LNCAP (cell line): ENCODE results near the gene MFSD11.

Experiments
- CTCF ChIP-seq: fragments of 450-650 bp; IDR thresholded peaks from 2 replicates; pipeline ENCODE4 v1.5.1; 2017; ENCODE audit warnings: mild to moderate bottlenecking

MFSD11 gene

GRCh38 chr17:76772842-76773525 is 35.1 kb downstream of the MFSD11 start:
- TF ChIP-seq CTCF: no peak

DNA sequence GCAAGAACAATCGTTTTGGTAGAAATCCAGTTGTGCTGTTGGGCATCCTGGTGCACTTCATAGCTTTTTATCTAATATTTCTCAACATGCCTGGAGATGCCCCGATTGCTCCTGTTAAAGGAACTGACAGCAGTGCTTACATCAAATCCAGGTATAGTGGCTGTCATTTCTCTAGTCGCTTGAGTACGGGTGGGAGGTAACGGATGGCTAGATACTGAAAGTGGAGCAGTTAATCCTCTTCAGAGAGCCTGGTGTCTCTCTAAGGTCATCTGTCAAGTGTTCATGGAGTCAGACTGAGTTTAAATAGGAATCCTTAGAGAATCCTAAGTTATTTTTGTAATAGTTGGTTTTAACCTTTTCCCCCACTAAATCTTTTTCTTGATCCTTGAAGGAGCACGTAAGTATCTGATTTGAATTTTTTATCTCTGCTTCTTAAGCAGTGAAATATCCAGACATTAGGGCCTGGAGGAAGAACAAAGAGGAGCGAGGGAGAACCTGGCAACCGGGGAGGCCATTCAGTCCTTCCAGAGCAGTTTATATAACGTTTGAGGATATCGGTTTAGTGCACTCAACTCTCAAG is 37.2 kb downstream of the MFSD11 start:
- TF ChIP-seq CTCF: no peak

DNA sequence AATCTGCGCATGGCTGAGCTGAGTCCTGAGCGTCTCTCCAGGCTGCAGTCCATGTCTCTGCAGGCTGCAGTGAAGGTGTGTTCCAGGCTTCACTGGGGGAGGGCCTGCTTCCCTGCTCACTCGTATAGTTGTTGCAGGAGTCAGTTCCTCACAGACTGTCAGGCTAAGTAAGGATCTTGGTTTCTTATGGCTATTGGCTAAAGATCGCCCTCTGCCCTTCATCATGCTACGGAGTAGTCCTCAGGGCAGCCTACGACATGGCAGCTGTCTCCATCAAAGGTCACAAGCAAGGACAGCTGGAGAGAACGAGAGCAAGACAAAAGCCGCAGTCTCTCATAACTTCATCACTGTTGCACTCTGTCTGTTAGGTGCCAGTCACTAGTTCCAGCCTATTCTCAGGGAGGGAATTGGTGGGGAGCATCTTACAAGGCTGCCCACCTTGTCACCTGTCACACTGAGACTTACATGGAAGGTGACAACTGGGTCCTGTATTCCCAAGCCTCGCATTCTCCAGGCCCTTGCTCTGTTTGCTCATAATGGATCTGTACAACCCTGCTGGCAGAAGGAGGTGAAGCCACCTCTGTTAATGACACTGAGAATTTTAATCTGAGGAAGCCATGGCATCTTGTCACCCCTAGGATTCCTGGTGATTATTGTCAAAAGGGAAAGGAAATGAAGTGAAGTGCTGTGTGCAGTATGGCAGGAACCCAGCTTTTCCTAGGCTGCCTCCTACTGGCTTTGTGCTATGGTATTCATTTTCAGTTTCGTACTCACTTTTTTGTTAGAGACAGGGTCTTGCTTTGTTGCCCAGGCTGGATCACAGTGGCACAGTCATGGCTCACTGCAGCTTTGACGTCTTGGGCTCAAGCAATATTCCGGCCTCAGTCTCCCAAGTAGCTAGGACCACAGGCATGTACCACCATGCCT is 43.4 kb downstream of the MFSD11 start:
- no peak for TF ChIP-seq CTCF

DNA sequence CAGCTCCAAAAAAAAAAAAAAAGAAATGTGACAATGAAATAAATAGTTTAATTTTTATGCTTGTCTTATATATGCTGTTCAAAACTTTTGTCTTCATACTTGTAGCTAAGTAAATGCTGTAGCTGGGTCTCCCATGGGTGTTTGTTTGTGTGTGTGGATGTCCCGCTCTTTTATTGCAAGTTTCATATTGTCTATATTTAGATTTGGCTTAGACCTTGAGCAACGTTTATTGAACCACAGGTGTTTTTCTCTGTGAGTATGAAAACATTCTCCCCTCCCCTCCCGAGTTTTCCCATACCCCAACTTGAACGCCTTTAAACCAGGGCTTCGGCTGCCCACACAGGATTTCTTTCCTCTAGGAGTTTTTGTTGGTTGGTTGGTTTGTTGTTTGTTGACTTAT is 45.2 kb downstream of the MFSD11 start:
- TF ChIP-seq CTCF: no peak

DNA sequence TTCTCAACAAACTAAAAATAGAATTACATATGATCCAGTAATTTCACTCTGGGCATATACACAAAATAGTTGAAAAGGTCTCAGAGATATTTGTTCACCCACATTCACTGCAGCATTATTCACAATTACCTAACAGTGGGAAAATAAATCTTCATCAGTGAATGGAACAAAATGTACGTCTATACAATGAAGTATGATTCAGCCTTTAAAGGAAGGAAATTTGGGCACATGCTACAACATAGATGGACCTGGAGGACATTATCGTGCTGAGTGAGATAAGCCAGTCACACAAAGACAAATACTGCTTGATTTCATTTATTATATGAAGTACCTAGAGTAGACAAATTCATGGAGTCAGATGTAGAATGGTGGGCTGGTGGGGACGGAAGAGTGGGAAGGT is 47.0 kb downstream of the MFSD11 start:
- no peak for TF ChIP-seq CTCF

DNA sequence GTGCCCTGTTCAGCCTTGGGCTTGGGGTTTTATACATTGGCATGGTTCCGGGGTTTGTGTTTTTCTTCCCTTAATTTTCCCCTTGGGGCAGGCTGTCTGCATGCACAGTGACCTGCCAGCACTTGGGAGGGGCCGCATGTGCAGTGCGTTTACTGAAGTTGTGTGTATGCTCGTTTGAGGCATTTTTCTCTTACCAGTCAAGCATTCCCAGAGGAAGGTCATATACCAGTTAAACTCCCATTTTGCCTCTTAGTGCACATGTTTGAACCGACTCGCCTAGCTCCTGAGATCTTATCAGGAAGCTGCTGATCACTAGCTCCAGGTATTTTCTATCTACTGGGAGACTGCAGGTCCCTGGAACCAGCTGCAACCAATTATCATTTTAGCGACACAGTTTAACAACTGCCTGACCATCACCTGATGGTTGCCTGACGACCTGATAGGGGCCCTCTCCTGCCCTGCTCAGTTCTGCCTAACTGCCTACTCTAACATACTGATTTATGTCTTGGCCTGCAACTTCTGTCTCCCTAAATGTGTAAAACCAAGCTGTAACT is 51.4 kb downstream of the MFSD11 start:
- TF ChIP-seq CTCF: no peak

DNA sequence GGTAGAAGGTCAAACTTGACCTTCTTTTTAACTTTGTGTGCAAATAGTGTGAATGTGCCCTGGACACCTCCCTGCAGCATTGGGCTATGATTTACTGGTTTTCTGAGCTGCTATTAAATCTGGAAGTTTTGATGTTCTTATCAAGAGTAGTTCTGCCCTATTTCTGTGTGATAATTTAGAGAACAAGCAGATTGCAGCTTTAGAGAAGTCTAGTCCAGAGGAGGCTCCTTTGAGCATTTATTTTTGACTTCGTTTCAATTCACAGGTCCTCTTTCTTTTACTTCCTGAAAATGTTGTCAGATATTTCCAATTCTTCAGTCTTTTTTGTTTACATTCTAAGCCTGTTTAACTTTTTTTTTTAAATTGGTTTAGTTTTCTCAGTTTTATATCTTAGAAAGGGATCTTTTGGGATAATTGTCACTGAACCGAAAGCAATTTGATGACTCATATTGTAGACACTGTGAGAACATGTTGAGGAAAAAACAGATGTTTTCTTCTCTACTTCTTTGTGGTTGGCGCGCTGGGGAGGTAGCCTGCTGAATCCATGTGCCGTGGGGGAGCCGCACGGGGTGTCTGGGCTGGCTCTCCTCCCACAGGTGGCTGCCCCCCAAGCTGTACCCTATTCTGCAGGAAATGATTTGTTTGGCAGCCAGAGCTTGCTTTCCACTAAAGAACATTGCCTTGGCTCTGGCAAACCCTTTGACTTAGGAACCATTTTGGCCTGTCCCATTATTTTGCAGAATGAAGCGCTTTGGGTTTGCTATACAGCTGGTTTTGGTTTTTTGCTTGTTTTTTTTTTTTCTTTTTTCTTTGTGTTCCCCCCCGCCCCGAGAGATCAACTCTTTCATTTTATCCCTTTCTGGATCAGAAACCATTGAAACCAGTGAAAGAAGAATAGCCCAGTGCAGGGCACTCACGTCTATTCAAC is 53.4 kb downstream of the MFSD11 start:
- TF ChIP-seq CTCF: no peak
